ENCODE data around the gene CFAP300.

Gene CFAP300

GRCh38 chr11:102047305-102047924, at the start of gene CFAP300:
Gene CFAP300 (plus strand): TSS chr11:102047437. CDS start chr11:102047471, 34 bp downstream.
- peak in 1 of 2 donors; percentile 44 for DNase-seq (ENCODE audit: low read depth in 2 of 2)

- no peak for DNase-seq (ENCODE audit: low read depth in 2 of 2)
These were observed 45.4 kb upstream of the CFAP300 start for GRCh38 chr11:102001657-102002338.

GRCh38 chr11:102004220-102004619, 43.0 kb upstream of the CFAP300 start:
- DNase-seq (ENCODE audit: low read depth in 2 of 2) = no peak

GRCh38 chr11:102005306-102005705, 41.9 kb upstream of the CFAP300 start:
- DNase-seq (ENCODE audit: low read depth in 2 of 2) = no peak

GRCh38 chr11:102006835-102007566, 40.2 kb upstream of the CFAP300 start:
- no peak for DNase-seq (ENCODE audit: low read depth in 2 of 2)

- no peak for DNase-seq (ENCODE audit: low read depth in 2 of 2)
These were observed 39.4 kb upstream of the CFAP300 start for GRCh38 chr11:102007567-102008437.

- no peak for DNase-seq (ENCODE audit: low read depth in 2 of 2)
These were observed 36.3 kb upstream of the CFAP300 start for GRCh38 chr11:102010776-102011494.

- no peak for DNase-seq (ENCODE audit: low read depth in 2 of 2)
These were observed 34.3 kb upstream of the CFAP300 start for GRCh38 chr11:102012946-102013345.

- DNase-seq (ENCODE audit: low read depth in 2 of 2) = no peak
These were observed 32.5 kb upstream of the CFAP300 start for GRCh38 chr11:102014756-102015155.

GRCh38 chr11:102017026-102017425, 30.2 kb upstream of the CFAP300 start:
- no peak for DNase-seq (ENCODE audit: low read depth in 2 of 2)

GRCh38 chr11:102026217-102026616, 21.0 kb upstream of the CFAP300 start:
- no peak for DNase-seq (ENCODE audit: low read depth in 2 of 2)

GRCh38 chr11:102026959-102027358, 20.3 kb upstream of the CFAP300 start:
- DNase-seq (ENCODE audit: low read depth in 2 of 2) = no peak

GRCh38 chr11:102036757-102037156, 10.5 kb upstream of the CFAP300 start:
- DNase-seq (ENCODE audit: low read depth in 2 of 2) = no peak

GRCh38 chr11:102046841-102047240, 396 bp upstream of the CFAP300 start:
- DNase-seq (ENCODE audit: low read depth in 2 of 2) = no peak

GRCh38 chr11:102050927-102051575, 3.8 kb downstream of the CFAP300 start:
- no peak for DNase-seq (ENCODE audit: low read depth in 2 of 2)

GRCh38 chr11:102061276-102061675, 14.0 kb downstream of the CFAP300 start:
- DNase-seq (ENCODE audit: low read depth in 2 of 2) = no peak

GRCh38 chr11:102062106-102062505, 14.9 kb downstream of the CFAP300 start:
- no peak for DNase-seq (ENCODE audit: low read depth in 2 of 2)

GRCh38 chr11:102064316-102064715, 17.1 kb downstream of the CFAP300 start:
- no peak for DNase-seq (ENCODE audit: low read depth in 2 of 2)

- no peak for DNase-seq (ENCODE audit: low read depth in 2 of 2)
These were observed 23.5 kb downstream of the CFAP300 start for GRCh38 chr11:102070766-102071165.
